ENCODE data around the gene E2F7.

The E2F7 gene

DNA sequence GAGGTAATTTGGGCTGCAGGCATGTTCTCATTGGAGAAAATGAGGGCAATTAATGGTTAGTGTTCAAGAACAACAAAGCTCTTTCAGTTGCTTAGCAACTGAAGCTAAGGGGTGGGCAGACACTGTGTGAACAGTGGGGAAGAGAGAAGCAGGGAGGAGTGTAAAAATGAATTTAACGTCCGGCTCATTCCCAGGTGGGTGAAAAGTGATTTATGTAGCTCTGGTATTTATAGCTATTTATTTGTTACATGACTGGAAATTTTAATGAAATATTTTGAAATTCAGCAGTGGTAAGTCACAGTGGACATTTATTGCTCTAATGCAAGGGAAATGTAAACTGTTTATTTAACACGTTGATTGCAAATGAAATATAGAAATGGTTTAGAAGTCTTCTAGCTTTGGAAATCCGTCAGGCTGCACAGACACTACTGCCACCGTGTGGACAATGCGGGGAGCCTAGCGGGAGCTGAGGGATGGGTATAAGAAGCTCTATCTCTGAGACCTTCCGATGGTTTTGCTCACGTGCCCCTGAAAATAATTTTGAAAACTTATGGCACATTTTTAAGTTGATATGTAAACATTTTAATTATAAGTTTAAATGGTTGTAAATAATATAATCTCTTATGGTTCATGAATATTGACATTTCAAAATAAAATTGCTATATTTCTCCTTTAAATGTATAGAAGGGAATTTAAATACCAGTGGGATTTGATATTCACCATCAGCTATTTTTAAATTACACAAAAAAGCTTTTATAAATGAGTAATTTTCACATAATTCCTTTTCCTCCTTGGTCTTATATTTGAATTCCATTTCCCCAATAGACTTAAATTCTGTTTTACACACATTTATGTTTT is 54.4 kb downstream of the E2F7 start:
- FAIRE-seq, result peak; percentile 97

DNA sequence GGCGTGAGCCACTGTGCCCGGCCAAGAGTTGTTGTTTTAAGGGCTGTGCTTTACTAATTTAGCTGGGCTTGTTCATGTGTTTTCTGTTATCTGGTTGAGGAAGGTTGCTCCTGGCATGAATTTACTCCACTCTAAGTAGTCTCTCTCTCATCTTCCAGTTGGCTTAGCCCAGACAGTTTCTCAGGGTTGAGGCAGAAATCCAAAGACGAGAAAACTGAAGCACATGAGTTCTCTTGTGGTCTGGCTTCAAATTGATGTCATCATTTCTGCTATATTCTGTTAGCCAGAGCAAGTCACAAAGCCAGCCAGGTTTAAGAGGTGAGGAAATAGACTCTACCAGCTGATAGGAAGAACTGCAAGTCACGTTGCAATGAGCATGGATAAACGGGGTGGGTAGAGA is 57.9 kb downstream of the E2F7 start:
- no peak for FAIRE-seq

DNA sequence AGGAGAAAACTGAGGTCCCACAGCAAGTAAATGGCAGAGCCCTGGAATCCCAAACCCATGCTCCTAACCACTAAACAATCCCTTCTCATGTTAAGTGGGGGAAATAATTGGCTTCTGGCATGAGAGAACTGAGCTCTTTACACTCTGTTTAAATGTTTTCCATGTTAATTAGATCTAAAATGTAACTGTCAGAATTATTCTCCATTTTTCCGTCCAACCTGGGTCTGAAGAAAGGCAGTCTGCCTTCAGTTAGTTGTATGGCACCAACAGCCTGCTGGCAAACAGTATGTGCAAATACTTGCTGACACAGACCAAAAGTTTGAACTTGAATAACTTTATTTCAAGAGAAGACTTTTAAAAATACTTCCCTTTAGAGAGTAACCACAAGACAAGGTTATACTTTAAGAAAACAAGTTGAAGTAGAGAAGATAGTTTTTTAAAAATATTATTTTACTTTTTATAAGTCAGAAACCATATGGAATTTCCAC is 59.7 kb downstream of the E2F7 start:
- no peak for FAIRE-seq

DNA sequence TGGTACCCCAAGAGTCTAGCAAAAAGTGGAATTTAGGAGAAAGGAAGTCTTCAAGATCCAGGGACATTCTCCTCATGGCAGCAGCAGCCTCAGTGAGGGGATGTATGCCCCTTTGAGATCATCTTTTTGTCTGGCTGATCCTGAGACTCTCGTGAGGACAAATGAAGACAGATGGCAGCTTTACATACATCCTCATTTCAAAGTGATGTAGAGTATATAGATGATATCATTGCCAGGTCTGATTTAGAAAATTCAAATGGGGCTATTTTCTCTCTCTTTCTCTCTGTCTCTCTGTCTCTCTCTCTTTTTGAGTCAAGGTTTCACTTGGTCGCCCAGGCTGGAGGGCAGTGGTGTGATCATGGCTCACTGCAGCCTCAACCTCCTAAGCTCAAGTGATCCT is 61.5 kb downstream of the E2F7 start:
- no peak for FAIRE-seq

DNA sequence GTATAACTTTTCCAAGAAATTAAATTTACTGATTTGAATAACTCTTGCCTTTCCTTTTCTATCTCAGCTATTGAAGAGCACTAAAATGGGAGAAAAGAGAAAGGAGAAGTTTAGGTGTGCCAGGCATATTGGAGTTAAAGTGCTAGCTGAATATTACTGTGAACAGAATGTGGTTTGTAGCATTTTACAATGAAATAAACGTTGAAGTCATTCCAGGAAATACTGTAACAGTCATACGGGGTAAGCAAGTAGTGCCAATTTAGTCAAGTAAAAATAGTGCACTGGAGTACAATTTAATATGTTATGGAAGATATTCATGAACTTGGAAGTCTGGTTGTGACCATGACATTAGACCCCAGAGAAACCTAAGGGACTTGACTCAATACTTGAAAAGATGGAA is 62.1 kb downstream of the E2F7 start:
- no peak for FAIRE-seq

DNA sequence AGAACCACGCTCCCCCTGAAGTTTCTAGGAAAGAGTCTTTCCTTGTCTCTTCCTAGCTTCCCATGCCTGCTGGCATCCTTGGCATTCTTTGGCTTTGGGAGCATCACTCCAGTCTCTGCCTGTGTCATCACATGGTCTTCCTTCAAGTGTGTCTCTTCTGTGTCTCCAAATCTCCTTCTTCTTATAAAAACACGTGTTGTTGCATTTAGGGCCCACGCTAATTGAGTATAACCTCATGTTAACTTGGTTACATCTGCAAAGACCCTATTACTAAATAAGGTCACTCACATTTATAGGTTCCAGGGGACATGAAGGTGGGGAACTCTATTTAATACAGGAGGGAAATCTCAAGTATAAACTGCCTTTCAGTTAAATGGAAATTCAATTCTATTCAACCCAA is 63.0 kb downstream of the E2F7 start:
- no peak for FAIRE-seq

DNA sequence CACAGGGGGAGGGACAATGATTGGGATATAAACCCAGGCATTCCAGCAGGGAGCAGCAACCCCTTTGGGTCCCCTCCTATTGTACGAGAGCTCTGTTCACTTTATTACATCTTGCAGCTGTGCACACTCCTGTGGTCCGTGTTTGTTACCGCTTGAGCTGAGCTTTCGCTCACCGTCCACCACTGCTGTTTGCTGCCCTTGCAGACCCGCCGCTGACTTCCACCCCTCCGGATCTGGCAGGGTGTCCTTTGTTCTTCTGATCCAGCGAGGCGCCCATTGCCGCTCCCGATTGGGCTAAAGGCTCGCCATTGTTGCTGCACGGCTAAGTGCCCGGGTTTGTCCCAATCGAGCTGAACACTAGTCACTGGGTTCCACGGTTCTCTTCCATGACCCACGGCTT is 64.1 kb downstream of the E2F7 start:
- FAIRE-seq, result no peak

DNA sequence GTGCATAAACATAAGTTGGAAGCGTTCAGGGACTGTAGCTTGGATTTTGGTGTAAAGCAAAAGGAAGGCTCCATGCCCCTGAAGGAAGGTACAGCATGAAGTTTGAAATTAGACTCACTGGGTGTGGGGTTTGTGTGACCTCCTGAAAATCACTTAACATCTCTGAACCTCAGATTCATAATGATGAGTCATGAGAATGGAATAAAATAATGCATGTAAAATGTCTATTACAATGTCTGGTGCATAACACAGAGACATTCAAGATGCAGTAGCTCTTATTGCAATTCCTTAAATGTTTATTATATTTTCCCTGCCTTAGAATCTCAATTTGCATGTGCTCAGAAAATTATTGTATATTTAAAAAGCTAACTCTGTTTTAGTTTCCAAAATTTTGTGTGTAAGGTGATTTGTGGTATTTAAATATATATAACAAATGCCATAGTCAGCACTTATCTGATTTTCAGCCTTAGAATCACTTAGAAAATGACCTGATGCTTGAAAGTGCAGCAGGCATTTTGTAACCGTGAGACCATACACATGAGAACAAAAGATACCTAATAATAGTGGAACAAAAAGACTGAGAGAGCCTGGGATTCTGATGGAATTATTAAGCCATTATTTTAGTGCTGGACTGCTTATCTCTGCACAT is 66.3 kb downstream of the E2F7 start:
- no peak for FAIRE-seq

DNA sequence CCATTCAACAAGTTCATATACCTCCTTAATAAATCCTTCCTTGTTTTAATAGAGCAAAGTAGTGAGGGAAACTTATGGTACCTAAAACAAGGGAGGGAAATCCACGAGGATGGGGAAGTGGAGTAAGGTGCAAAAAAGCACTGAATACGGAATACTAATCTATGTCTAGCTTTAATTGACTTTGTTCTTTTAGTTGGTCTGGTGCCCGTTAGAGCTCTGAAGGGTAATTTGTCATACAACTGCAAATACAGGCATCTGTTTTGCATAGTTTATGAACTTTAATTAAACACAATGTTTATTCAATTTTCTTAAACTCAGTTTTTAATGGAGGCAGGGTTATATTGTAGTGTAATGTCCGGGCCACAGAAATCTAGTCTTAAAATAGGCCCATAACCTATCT is 67.0 kb downstream of the E2F7 start:
- no peak for FAIRE-seq

DNA sequence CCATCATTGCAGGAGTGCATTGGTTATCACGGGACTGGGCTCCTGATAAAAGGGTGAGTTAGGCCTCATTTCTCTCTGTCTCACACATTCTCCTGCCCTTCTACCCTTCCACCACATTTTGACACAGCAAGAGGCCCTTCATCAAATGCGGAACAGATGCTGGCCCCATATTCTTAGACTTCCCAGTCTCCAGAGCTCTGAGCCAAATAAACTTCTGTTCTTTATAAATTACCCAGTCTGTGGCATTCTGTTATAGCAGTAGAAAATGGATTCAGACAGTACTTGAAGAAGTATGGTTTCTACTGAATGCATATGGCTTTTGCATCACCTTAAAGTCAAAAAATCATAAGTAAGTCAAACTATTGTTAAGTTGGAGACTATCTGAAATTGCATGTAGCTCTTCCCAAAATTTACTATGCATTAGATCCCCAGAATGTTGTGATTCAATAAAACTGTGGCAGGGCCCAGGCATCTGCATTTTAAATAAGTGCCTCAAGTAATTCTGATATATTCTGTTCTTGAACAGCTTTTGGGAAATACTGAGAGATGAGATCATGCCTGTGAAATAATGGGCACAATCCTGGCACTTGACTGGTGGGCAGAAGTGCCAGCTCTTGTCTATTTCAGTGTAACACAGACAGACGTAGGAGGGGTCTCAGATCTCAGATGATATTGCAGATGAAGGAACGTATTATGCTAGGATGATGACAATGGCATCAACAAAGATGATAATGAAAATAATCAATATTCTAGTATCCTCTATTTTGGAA is 68.2 kb downstream of the E2F7 start:
- no peak for FAIRE-seq

DNA sequence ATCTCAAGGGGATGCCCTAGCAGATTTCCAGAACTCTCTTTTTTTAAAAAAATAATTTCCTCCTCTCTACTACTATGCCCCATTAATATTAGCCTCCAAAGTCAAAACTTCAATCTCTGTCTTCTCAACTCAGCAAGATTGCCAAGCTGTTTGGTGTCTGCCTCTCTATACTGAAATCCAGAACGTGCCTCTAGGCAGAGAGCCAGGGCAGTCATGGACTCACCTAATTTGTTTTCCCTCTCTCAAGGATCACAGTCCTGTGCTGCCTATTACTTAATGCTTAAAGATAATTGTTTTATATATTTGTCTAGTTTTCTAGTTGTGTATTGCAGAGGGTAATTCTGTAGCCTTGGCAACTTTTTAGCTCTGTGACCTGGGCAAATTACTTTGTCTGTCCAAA is 74.7 kb downstream of the E2F7 start:
- no peak for FAIRE-seq

DNA sequence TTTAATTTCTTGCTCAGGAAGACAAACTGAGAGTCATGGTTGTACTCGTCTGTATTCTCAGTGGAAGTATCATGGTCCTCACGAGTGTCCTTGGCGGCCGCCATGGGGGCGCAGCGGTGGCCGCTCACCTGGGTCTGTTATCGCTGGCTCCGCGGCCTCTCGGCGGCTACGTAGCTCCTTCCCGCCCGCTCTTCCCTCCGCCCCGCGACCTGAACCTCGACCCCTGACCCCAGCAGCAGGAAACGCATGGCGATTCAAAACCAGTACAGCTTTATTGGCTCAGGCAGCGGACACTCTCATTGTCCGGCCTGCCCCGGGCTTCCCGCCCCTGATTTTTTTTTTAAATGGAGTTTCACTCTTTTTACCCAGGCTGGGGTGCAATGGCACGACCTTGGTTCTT is 80.8 kb downstream of the E2F7 start:
- no peak for FAIRE-seq

DNA sequence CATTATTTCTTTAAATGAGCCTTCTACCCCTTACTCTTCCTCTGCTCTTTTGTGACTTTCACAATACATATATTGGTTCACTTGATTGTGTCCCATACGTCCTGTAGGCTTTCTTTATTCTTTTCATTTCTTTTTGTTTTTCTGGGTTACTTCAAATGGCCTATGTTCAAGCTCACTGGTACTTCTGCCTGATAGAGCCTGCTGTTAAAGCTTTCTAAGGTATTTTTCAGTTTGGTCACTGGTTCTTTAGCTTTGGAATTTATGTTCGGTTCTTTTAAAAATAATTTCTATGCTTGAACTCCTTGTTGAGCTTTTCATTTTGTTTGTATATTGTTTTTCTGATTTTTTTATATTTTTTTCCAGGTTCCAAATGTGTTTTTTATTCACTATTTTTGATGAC is 81.9 kb downstream of the E2F7 start:
- peak; percentile 60 for FAIRE-seq

DNA sequence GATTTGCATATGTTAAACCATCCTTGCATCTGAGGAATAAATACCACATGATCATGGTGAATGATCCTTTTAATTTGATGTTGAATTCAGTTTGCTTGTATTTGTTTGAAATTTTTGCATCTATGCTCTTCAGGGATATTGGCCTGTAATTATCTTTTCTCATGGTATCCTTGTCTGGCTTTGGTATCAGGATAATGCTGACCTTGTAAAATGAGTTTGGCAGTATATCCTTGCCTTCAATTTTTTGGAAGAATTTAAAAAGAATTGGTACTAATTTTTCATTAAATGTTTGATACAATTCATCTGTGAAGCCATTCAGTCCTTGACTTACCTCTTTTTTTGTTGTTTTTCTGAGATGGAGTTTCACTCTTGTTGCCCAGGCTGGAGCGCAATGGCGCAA is 85.2 kb downstream of the E2F7 start:
- no peak for FAIRE-seq

DNA sequence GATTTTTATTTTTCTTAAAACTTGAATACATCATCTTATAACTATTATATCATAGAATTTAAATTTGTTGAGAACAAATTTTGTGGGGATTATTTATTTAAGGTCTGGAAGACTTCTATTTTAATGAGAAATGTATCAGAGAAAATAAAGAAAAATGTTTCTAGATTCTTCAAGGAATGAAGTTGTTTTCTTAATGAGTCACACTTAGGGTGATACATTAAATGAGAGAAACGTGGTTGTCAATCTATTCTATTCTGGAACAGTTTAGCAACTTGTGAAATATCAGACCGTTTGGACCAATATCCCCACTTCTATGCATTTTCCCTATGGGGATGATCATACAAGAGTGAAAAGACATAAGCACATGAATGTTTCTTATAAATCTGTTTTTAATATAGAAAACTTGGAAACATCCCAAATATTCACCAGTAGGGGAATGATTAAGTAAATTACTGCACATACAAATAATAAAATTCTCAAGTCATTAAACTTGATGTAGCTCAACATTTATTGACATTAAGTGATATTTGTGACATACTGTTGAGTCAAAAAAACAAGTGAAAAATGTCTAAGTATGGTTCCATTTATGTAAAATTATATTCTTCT is 88.5 kb downstream of the E2F7 start:
- FAIRE-seq, result no peak

All from islet of Langerhans (tissue), 1 donor.